Progenitor cell of endocrine pancreas (in vitro differentiated cells): ENCODE measurements around the gene SPTAN1. TPM values are rescaled to one million over a fixed set of nuclear protein-coding genes. Genes with fewer than 3 reads are reported as not detected.
A peak's percentile ranks its signal among the peaks of the same experiment; 100 is the strongest.

Experiments used
- DNase-seq: peaks from one replicate; pipeline ENCODE4 v3.0.0; 2021; ENCODE audit warnings: low spot score; ENCODE audit not compliant: unreplicated experiment
- H3K27ac Mint-ChIP-seq: 2 replicates; pipeline ENCODE4 v1.8.0; 2021; ENCODE audit warnings: mild to moderate bottlenecking, moderate library complexity, mixed read lengths
- H3K27me3 Mint-ChIP-seq: 2 replicates; pipeline ENCODE4 v1.8.0; 2021; ENCODE audit warnings: mixed read lengths
- H3K36me3 Mint-ChIP-seq: 2 replicates; pipeline ENCODE4 v1.8.0; 2022; ENCODE audit warnings: mixed read lengths; ENCODE audit not compliant: insufficient read depth
- H3K4me1 Mint-ChIP-seq: 2 replicates; pipeline ENCODE4 v1.8.0; 2021; ENCODE audit warnings: low read depth, mixed read lengths
- H3K4me3 Mint-ChIP-seq: 2 replicates; pipeline ENCODE4 v1.8.0; 2021; ENCODE audit warnings: low read depth, mild to moderate bottlenecking, moderate library complexity, mixed read lengths
- H3K9me3 Mint-ChIP-seq: 2 replicates; pipeline ENCODE4 v1.8.0; 2021; ENCODE audit warnings: low read depth, mixed read lengths
- total RNA-seq: library from RNA; stranded (reverse); gene quantifications from 2 replicates; pipeline ENCODE4 v1.2.1, GENCODE V29; 2021
- TF ChIP-seq, protein P1 (sequence below): fragments of 200-600 bp; sonication (generic); IDR thresholded peaks from one replicate; pipeline ENCODE4 v1.5.0; 2021; ENCODE audit warnings: antibody characterized with exemption, mild to moderate bottlenecking; ENCODE audit not compliant: unreplicated experiment

SPTAN1 gene
- total RNA-seq, 1 donor from 2014 or later, result 448 TPM

DNA sequence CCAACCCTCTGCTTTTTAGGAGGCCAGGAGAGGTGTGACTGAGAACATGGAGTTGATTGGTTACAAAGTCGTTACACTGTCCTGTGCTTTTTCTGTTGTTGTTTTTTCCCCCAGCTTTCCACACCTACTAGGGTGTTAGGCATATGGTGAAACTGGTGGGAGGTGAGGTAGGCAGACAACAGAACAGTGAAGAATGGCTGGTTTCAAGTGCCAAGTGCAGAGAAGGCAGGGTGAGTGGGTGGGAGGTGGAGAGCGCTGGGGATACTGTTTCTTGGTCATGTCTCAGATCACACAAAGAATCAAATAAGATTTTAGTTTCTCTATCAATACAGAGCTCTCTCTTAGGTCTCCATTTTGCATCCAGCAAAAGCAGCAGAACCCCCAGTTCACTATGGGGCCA is 2.2 kb upstream of the SPTAN1 start:
- peak overlapping the region; percentile 20 for H3K4me3 Mint-ChIP-seq
- H3K27ac Mint-ChIP-seq, result no peak overlapping the region
- no peaks in the 10 kb centered on the region for H3K36me3 Mint-ChIP-seq
- H3K27me3 Mint-ChIP-seq, result peaks cover 8% of the 10 kb centered on the region
- DNase-seq, result no peak
- TF ChIP-seq, protein P1, sequence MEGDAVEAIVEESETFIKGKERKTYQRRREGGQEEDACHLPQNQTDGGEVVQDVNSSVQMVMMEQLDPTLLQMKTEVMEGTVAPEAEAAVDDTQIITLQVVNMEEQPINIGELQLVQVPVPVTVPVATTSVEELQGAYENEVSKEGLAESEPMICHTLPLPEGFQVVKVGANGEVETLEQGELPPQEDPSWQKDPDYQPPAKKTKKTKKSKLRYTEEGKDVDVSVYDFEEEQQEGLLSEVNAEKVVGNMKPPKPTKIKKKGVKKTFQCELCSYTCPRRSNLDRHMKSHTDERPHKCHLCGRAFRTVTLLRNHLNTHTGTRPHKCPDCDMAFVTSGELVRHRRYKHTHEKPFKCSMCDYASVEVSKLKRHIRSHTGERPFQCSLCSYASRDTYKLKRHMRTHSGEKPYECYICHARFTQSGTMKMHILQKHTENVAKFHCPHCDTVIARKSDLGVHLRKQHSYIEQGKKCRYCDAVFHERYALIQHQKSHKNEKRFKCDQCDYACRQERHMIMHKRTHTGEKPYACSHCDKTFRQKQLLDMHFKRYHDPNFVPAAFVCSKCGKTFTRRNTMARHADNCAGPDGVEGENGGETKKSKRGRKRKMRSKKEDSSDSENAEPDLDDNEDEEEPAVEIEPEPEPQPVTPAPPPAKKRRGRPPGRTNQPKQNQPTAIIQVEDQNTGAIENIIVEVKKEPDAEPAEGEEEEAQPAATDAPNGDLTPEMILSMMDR, result no peak
- H3K9me3 Mint-ChIP-seq, result no peaks in the 10 kb centered on the region
- H3K4me1 Mint-ChIP-seq, result peaks cover 4% of the 10 kb centered on the region

DNA sequence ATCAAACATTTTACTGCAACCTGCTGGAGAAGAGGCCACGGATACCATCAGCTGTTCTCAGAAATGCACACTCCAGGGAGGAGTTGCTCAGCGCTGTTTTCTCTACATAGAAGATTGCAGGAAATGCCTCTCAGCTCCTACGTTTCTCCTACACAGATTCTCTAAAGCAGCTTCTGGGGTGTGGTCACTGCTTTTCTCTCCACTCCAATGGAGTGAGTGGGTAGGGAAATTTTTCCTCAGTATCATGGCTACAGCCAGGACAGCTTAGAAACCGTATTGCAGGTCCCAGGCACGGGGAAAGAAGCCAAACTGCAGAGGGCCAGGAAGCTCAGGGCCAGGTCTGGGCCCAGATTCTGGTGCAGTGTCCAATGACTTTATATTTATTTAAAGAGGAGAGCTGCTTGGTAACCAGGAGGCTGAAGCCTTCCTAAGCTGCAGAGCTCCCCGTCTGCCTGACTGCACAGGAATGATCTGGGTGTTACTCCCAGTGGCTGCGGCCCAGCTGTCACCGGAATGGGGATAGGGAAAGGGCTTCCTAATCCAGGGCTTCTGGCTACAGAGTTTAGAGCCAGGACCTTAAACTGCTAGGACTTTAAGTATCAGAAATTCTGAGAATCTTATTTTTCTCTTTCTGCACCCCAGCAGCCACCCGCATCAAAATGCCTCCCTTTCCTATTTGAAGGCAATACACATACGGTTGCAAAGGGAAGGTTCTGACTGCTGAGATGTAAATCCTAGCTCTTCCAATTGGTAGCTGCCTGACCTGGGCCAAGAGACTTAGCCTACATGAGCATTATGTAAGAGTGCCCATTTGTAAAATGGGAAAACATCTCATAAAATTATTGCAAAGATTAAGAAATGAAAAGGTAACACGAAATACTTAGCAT is 1.4 kb upstream of the SPTAN1 start:
- H3K27ac Mint-ChIP-seq, result peak overlapping the region; percentile 89
- peaks cover 4% of the 10 kb centered on the region for H3K4me1 Mint-ChIP-seq
- H3K27me3 Mint-ChIP-seq, result peaks cover 8% of the 10 kb centered on the region
- no peak overlapping the region for H3K4me3 Mint-ChIP-seq
- H3K9me3 Mint-ChIP-seq, result no peaks in the 10 kb centered on the region
- DNase-seq, result no peak
- TF ChIP-seq, protein P1, result no peak
- H3K36me3 Mint-ChIP-seq, result no peaks in the 10 kb centered on the region

DNA sequence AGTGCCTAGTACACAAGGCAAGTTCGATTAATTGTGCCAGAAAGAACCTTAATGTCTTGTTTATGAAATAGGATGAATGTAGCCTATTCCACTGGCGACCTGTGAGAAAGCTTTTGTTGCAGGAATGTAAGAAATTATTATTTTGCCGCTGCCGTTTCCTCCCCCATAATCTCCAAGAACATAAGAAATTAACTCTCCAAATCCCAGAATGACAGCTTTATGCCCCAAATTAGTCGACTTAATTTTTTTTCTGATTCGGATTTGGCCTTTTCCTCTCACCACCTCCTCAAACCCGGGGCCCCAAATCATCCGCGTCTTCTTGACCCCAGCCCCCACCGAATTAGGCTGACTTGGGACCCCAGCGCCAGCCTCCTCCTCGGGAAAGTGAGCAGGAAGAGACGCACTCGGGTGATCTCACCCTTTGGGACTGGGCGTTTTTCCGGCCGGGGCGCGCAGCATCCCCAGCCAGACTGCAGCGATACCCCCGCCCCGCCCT is 682 bp upstream of the SPTAN1 start:
- TF ChIP-seq, protein P1, result no peak
- H3K4me1 Mint-ChIP-seq, result peaks cover 6% of the 10 kb centered on the region
- no peaks in the 10 kb centered on the region for H3K36me3 Mint-ChIP-seq
- H3K27ac Mint-ChIP-seq, result peak overlapping the region; percentile 89
- no peak overlapping the region for H3K4me3 Mint-ChIP-seq
- DNase-seq, result no peak
- H3K27me3 Mint-ChIP-seq, result peaks cover 8% of the 10 kb centered on the region
- H3K9me3 Mint-ChIP-seq, result no peaks in the 10 kb centered on the region

DNA sequence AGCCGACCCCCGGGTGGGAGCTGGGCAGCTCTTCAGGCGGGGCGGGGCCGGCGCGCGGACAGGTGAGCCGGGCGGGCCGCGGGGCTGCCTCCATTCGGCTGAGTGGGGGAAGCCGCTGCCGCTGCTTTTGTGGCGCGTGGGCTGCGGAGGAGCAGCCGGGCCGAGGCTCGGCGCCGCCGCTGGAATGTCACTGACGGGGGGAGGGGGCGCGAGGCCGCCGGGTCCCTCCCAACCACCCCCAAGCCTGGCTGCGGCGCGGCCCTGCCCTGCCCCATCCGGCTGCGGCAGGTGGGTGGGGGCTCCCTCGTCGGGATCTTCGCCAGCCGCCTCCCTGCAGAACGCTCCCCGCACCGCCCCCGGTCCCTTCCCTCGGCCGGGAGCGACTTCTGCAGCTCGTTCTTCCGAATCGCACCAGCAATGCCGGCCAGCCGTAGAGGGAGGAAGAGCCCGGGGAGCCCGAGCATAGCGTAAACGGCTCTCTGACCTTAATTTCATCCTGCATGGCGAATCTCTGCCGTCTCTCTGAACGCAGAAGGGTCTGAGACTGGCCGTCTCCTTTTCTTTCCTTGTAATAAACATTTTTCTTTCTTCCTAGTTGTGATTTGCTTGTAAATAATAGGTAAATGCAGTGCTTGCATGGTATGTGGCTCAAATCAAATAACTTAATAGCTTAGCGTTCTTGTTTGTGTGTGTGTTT is 505 bp downstream of the SPTAN1 start:
- Mint-ChIP-seq H3K4me1 (peaks cover 15% of the 10 kb centered on the region), H3K9me3 (no peaks in the 10 kb centered on the region), H3K27me3 (peaks cover 8% of the 10 kb centered on the region), H3K36me3 (no peaks in the 10 kb centered on the region), H3K4me3 (no peak overlapping the region), H3K27ac (no peak overlapping the region)
- TF ChIP-seq, protein P1, result no peak
- peak; percentile 61 for DNase-seq

DNA sequence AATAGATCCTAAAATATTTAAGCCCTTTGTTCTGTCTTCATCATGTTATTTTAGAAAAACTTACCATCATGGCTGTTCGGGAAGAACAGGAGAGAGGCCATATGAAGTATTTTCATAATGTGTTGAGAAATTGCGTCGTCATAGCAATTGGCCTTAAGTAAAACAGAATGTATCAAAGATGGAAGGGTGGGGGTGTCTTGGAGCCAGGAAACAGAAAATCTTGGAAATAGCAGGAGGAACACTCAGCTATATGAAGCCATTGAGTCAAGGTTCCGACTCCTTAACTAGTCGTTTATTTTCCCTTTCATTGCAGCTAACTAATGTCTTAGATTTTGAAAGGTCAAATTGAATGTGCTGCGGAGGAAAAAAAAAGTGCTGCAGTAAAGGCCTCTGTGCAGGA is 1.3 kb downstream of the SPTAN1 start:
- Mint-ChIP-seq H3K4me3 (no peak overlapping the region), H3K27me3 (peaks cover 8% of the 10 kb centered on the region), H3K36me3 (no peaks in the 10 kb centered on the region), H3K27ac (no peak overlapping the region), H3K4me1 (peaks cover 23% of the 10 kb centered on the region), H3K9me3 (no peaks in the 10 kb centered on the region)
- DNase-seq, result no peak
- TF ChIP-seq, protein P1, result no peak
